ENCODE results near the gene MTCH2.

- TF ChIP-seq CTCF (IDR thresholded peaks at IDR 0.05) (no peak), MAX (CRISPR knock-in tag; IDR thresholded peaks at IDR 0.05) (no peak), STAT6 (CRISPR knock-in tag; conservative IDR thresholded peaks at IDR 0.05; ENCODE audit: low read depth) (no peak), NR3C1 (CRISPR knock-in tag; conservative IDR thresholded peaks at IDR 0.05; ENCODE audit: low read depth) (no peak), E2F1 (CRISPR knock-in tag; IDR thresholded peaks at IDR 0.05) (no peak), MXD4 (CRISPR knock-in tag; IDR thresholded peaks at IDR 0.05; ENCODE audit: borderline replicate concordance) (no peak), ATF6 (CRISPR knock-in tag; IDR thresholded peaks at IDR 0.05) (no peak), OVOL2 (CRISPR knock-in tag; IDR thresholded peaks at IDR 0.05; ENCODE audit: borderline replicate concordance) (no peak), ELF4 (CRISPR knock-in tag; IDR thresholded peaks at IDR 0.05; ENCODE audit: low read depth) (no peak), MYBL2 (CRISPR knock-in tag; IDR thresholded peaks at IDR 0.05) (no peak)
Observed at GRCh38 chr11:47591764-47592163, 50.6 kb downstream of the MTCH2 start.

All from WTC11 (cell line).